Ishikawa (cell line): ENCODE data around the gene TAOK3.

Experiments
- CREB1 ChIP-seq: IDR thresholded peaks from 2 replicates; pipeline ENCODE4 v1.6.1; 2012; ENCODE audit warnings: low read depth
- EGR1 ChIP-seq: IDR thresholded peaks from 2 replicates; pipeline ENCODE4 v1.6.1; 2012
- EP300 ChIP-seq: IDR thresholded peaks from 2 replicates; pipeline ENCODE4 v1.6.1; 2012; ENCODE audit warnings: borderline replicate concordance
- RAD21 ChIP-seq: IDR thresholded peaks from 2 replicates; pipeline ENCODE4 v1.6.1; 2012; ENCODE audit warnings: low read depth
- TAF1 ChIP-seq: IDR thresholded peaks from 2 replicates; pipeline ENCODE4 v1.6.1; 2012; ENCODE audit warnings: low read depth, mild to moderate bottlenecking
- TCF12 ChIP-seq: IDR thresholded peaks from 2 replicates; pipeline ENCODE4 v1.6.1; 2012; ENCODE audit warnings: low read depth
- TEAD4 ChIP-seq: IDR thresholded peaks from 2 replicates; pipeline ENCODE4 v1.6.1; 2012
- TF ChIP-seq, protein P1 (sequence below): IDR thresholded peaks from 2 replicates; pipeline ENCODE4 v1.6.1; 2012

DNA sequence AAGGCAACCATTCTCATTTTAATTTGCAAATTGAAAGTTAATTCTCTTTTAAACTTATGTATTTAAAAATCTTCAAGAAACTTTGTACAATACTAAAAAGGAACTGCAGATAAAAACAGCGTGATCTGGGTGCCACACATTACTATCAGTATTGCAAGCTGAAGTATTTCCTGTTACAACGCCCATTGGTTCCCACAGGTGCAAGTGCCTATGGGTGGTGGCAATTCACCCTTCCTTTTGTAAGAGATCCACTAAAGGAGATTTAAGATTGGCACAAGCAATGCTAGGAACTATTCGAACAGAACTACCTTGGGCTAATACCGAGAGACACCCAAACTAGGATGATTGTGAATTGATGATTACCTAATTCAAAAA, 13.2 kb downstream of the TAOK3 start:
- TF ChIP-seq, protein P1, sequence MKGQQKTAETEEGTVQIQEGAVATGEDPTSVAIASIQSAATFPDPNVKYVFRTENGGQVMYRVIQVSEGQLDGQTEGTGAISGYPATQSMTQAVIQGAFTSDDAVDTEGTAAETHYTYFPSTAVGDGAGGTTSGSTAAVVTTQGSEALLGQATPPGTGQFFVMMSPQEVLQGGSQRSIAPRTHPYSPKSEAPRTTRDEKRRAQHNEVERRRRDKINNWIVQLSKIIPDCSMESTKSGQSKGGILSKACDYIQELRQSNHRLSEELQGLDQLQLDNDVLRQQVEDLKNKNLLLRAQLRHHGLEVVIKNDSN, result no peak
- no peak for TF ChIP-seq EP300
- TF ChIP-seq TAF1, result no peak
- no peak for TF ChIP-seq RAD21
- TF ChIP-seq EGR1, result no peak
- TF ChIP-seq TCF12, result no peak
- no peak for TF ChIP-seq CREB1
- no peak for TF ChIP-seq TEAD4
